Smooth muscle cell (in vitro differentiated cells): Measurements from ENCODE around the gene LCLAT1. TPM values are rescaled to one million over a fixed set of nuclear protein-coding genes. Genes with fewer than 3 reads are reported as not detected.

ENCODE experiments used
- DNase-seq: peaks from one replicate; lab custom pipeline; 2025; ENCODE audit not compliant: unreplicated experiment; lab: John Stamatoyannopoulos, UW
- H2AFZ ChIP-seq: fragments of 200-600 bp; sonication (generic); 2 replicates; pipeline ENCODE4 v1.6.0; 2016; ENCODE audit warnings: antibody characterized with exemption, low read depth, mild to moderate bottlenecking
- H3F3A ChIP-seq: fragments of 200-600 bp; sonication (generic); 2 replicates; pipeline ENCODE4 v1.6.0; 2017; ENCODE audit warnings: antibody characterized with exemption, low read depth
- H3K27ac ChIP-seq: fragments of 200-600 bp; sonication (generic); 2 replicates; pipeline ENCODE4 v1.5.1; 2016; ENCODE audit warnings: low read depth, mild to moderate bottlenecking
- H3K27me3 ChIP-seq: fragments of 200-600 bp; sonication (generic); 2 replicates; pipeline ENCODE4 v1.6.1; 2016; ENCODE audit warnings: low read depth, mild to moderate bottlenecking
- H3K36me3 ChIP-seq: fragments of 200-600 bp; sonication (generic); 2 replicates; pipeline ENCODE4 v1.5.1; 2016; ENCODE audit warnings: low read depth
- H3K4me1 ChIP-seq: fragments of 200-600 bp; sonication (generic); 2 replicates; pipeline ENCODE4 v1.5.1; 2016; ENCODE audit warnings: low read depth
- H3K4me2 ChIP-seq: fragments of 200-600 bp; sonication (generic); 2 replicates; pipeline ENCODE4 v1.6.0; 2016; ENCODE audit warnings: mild to moderate bottlenecking
- H3K4me3 ChIP-seq: fragments of 200-600 bp; sonication (generic); 2 replicates; pipeline ENCODE4 v1.5.1; 2016; ENCODE audit warnings: mild to moderate bottlenecking
- H3K79me2 ChIP-seq: fragments of 200-600 bp; sonication (generic); 2 replicates; pipeline ENCODE4 v1.6.0; 2016; ENCODE audit warnings: low read depth, mild to moderate bottlenecking
- H3K9ac ChIP-seq: fragments of 200-600 bp; sonication (generic); 2 replicates; pipeline ENCODE4 v1.6.0; 2016; ENCODE audit warnings: low read depth
- H3K9me3 ChIP-seq: fragments of 200-600 bp; sonication (generic); replicated peaks from 2 replicates; pipeline ENCODE4 v1.5.1; 2016; ENCODE audit warnings: low read depth
- H4K20me1 ChIP-seq: fragments of 200-600 bp; sonication (generic); 2 replicates; pipeline ENCODE4 v1.6.0; 2016; ENCODE audit warnings: low read depth
- CTCF ChIP-seq: fragments of 200-600 bp; sonication (generic); IDR thresholded peaks from 2 replicates; pipeline ENCODE4 v1.5.1; 2017; ENCODE audit warnings: borderline replicate concordance, mild to moderate bottlenecking, antibody characterized with exemption; ENCODE audit not compliant: insufficient read depth, poor library complexity, severe bottlenecking
- WGBS: methylation state at CpG from one replicate; pipeline ENCODE4 v1.1.7; 2016; ENCODE audit warnings: low lambda C conversion rate; 5-methylcytosine and 5-hydroxymethylcytosine counted together
- polyA plus RNA-seq: library from polyadenylated mRNA; unstranded; fragments of >200 nt; fragmentation: Nextera tagmentation; extraction: Ambion mirVana; gene quantifications from 2 replicates; pipeline ENCODE4 v1.2.1, GENCODE V29; 2016
- total RNA-seq: library from RNA; depleted of rRNA; stranded (reverse); fragments of >200 nt; gene quantifications from 2 replicates; pipeline ENCODE4 v1.2.3, GENCODE V29; 2014

LCLAT1 gene
- total and polyA plus RNA-seq, 2 experiments from 2014 or later: 2.6 to 11.7 TPM

DNA sequence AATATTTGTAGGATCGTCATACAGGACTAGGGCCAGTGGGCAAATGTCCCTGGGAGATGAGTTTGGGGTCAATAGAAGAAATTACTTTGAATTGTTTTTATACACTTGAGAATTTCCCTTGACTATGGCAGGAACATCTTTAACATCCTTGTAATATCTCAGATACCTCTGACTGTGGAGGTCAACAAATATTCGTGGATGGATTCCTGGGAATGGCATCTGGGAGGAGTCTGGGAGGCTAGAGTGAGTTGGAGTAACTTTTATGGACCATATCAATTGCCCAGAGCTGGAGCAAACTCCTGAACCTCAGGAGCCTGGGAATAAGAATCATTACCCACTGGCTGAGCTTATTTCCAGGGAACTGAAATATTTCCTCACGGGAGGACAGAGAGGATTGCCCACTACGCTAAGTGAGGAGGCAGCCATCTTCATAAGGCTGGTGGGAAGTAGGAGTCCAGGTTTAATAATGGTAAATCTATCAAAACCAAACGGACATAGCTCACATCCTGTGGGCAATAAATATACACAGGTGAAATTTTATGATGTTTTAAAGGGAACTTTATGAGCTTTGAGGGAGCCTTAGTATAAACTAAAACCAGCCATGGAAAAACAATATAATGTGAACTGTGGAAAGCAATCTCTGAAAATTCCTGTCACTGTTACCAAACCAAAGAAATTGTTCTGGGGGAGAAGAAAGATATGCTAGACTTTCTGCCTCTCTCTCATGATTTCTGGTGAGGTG is 44.4 kb upstream of the LCLAT1 start:
- DNase-seq: no peak
- no peak for TF ChIP-seq CTCF
- no peak overlapping the region for H3K4me3 ChIP-seq
- no peak overlapping the region for H3K9ac ChIP-seq
- H4K20me1 ChIP-seq: no peaks in the 10 kb centered on the region
- no peaks in the 10 kb centered on the region for H3K79me2 ChIP-seq
- H3K4me2 ChIP-seq: no peak overlapping the region
- H2AFZ ChIP-seq: no peak overlapping the region
- H3K36me3 ChIP-seq: no peaks in the 10 kb centered on the region
- no peaks in the 10 kb centered on the region for H3K9me3 ChIP-seq
- peaks cover 10% of the 10 kb centered on the region for H3K4me1 ChIP-seq
- H3K27ac ChIP-seq: no peak overlapping the region
- H3F3A ChIP-seq: no peaks in the 10 kb centered on the region
- no peaks in the 10 kb centered on the region for H3K27me3 ChIP-seq
- 85% methylated on average over 5 of the region's 5 CpGs for WGBS

DNA sequence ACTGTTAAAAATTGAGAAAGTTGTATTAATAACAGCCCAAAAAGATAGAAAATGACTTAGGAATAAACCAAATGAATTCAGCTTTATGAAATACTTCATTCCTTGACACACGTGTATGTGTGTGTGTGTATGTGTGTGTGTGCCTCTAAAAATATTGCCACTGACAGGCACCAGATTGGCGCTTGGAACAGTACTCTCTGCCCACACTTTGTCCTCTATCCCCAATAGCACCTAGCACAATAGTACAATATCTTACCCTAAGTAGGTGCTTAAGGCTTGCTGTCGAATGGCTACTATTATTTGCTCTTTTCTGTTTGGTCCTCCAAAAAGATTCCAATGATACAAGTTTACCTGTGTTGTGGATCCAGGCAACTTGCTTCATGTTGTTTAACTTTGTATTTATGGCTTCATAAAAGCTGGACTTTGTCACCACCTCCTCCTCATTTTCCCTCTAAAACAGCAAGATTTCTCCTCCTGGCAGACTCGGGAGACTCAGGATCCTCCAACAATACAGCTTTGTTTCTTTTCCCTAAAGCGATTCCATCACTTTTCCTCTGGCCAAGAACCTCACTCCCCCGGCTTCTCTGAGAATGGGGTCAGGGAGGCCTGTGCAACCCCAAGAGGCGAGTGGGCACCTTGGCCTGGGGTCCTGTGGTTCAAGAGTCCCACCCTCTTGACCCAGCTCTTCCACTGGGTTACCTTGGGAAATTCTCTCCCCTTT is 43.3 kb upstream of the LCLAT1 start:
- Histone ChIP-seq H3F3A (peaks cover 8% of the 10 kb centered on the region), H3K4me2 (no peak overlapping the region), H3K9ac (no peak overlapping the region), H3K4me1 (peaks cover 14% of the 10 kb centered on the region), H3K4me3 (no peak overlapping the region), H2AFZ (no peak overlapping the region), H3K36me3 (no peaks in the 10 kb centered on the region), H3K27ac (no peak overlapping the region), H3K9me3 (no peaks in the 10 kb centered on the region), H4K20me1 (no peaks in the 10 kb centered on the region), H3K27me3 (no peaks in the 10 kb centered on the region), H3K79me2 (no peaks in the 10 kb centered on the region)
- WGBS: 89% methylated on average over 7 of the region's 7 CpGs
- DNase-seq: no peak
- no peak for TF ChIP-seq CTCF

GRCh38 chr2:30404319-30405259 is 42.5 kb upstream of the LCLAT1 start:
- Histone ChIP-seq H3K4me3 (no peak overlapping the region), H4K20me1 (no peaks in the 10 kb centered on the region), H3K79me2 (no peaks in the 10 kb centered on the region), H3K27ac (no peak overlapping the region), H3K9ac (no peak overlapping the region), H3K9me3 (no peaks in the 10 kb centered on the region), H3F3A (peaks cover 12% of the 10 kb centered on the region), H3K36me3 (no peaks in the 10 kb centered on the region), H3K27me3 (no peaks in the 10 kb centered on the region), H3K4me1 (peaks cover 16% of the 10 kb centered on the region), H3K4me2 (no peak overlapping the region), H2AFZ (no peak overlapping the region)
- whole genome bisulfite sequencing: 71% methylated on average over 12 of the region's 12 CpGs
- DNase-seq: no peak
- TF ChIP-seq CTCF: no peak
